ENCODE results near the gene NPTXR.

GRCh38 chr22:38798496-38798895, 45.3 kb downstream of the NPTXR start:
- TF ChIP-seq, protein P1, sequence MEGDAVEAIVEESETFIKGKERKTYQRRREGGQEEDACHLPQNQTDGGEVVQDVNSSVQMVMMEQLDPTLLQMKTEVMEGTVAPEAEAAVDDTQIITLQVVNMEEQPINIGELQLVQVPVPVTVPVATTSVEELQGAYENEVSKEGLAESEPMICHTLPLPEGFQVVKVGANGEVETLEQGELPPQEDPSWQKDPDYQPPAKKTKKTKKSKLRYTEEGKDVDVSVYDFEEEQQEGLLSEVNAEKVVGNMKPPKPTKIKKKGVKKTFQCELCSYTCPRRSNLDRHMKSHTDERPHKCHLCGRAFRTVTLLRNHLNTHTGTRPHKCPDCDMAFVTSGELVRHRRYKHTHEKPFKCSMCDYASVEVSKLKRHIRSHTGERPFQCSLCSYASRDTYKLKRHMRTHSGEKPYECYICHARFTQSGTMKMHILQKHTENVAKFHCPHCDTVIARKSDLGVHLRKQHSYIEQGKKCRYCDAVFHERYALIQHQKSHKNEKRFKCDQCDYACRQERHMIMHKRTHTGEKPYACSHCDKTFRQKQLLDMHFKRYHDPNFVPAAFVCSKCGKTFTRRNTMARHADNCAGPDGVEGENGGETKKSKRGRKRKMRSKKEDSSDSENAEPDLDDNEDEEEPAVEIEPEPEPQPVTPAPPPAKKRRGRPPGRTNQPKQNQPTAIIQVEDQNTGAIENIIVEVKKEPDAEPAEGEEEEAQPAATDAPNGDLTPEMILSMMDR (IDR thresholded peaks at IDR 0.05), result no peak
- no peak for TF ChIP-seq POLR2A (IDR thresholded peaks at IDR 0.05)
